IPS-11a (cell line): ENCODE results near the gene KANK4.

Experiments
- H3K4me3 ChIP-seq: one replicate; pipeline ENCODE4 v1.5.1; 2013; ENCODE audit warnings: low read depth, low read length, control low read depth

KANK4 gene

GRCh38 chr1:62318756-62319544 lies at the start of gene KANK4:
Gene KANK4, minus strand, starts transcription at chr1:62319434. Its CDS starts 37,870 bp downstream, at chr1:62281564.
- H3K4me3 ChIP-seq: peak within 1 kb of the TSS; percentile 72

DNA sequence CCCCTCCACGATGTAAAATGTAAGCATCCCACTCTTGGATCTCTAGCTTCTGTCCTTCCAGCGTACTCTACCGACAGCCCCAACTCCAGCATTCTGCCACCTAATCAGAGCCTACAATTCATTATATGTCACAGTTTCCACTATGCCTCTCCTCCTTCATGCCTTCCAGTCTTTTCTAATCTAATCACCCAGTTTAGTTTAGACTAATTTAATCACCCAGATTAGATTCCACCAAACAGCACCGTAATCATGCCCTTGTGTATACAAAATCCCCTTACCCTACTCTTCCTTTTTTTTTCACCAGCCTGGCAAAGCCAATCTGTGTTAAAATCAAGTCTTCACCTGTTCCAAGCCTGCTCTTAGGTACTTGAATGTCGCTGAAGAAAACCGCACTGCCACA lies 49.8 kb upstream of the KANK4 start:
- H3K4me3 ChIP-seq: no peak overlapping the region

DNA sequence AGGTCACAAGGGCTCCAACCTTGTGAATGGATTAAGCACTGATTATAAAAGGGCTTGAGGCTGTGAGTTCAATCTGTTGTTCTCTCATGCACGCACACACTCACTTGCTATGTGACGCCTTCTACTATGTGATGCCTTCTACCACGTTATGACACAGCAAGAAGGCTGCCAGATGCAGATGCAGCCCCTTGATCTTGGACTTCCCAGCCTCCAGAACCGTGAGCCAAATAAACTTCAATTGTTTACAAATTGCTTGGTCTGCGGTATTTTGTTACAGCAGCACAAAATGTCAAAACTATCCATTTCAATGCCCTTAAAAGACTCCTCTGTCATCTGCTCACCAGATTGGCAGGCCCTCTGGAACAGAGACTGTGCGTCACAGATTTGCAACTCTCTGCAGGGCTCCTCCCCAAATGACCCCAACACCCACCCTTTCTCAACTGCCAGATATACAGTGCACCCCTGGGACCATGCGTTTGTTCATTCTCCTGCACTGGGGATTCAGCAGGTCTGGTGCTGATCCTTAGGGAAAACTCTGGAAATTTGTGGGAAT lies 47.8 kb upstream of the KANK4 start:
- H3K4me3 ChIP-seq: no peak overlapping the region

DNA sequence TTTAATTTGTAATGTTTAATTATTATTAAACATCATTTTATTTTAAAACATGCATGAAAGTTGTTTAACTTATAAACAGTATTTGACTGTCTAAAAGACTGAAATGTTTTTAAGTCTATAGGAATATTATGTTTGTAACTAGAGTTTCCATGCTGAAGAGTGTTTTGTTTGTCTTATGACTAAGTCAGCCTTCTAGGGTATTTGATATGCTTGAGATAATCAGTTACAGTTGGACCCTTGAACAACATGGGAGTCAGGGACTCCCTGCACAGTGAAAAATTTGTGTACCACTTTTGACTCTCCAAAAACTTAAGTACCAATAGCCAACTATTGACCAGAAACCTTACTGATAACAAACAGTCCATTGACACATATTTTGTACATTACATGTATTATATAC lies 45.5 kb upstream of the KANK4 start:
- no peak overlapping the region for H3K4me3 ChIP-seq

GRCh38 chr1:62362926-62363325 lies 43.7 kb upstream of the KANK4 start:
- no peak overlapping the region for H3K4me3 ChIP-seq

DNA sequence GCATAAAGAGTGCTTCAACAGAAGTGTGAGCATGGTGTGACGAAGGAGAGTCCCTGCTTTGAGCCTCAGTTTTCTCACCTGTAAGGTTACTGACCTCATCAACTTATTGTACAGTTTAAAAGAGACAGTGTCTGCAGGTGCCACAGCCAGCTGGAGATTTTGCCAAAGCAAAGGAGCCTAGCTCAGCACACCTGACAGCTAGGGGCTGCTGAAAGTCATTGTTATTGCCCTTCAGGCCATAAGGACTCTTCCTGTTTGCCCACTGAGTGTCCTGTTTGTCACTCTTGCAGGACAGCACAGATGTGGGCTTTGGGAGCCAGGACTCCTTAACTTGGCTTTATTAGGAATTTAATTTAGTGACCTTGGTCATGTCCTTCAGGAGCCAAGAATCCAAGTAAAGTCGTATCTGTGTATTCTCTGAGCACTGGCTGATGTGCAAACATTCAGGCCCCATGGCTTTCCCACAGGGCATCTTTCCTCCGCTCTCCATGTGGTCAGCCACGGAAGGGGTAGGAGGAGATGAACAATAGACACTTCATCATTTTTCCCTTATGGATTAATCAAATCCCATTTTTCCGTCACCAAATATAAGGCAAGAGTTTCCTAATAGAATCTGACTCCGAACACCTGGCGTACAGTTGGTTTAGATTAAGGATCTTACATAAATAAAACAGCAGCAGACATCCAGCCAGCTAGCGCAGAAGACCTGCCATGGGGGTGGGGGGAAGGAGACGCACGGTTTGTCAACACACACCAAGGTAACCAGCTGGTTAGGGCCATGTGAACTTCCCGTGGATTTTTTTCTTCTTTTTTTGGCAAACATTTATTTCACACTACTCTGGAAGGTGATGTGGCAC lies 43.1 kb upstream of the KANK4 start:
- no peak overlapping the region for H3K4me3 ChIP-seq

- no peak overlapping the region for H3K4me3 ChIP-seq
Measured at GRCh38 chr1:62361431-62361830, 42.2 kb upstream of the KANK4 start.

- no peak overlapping the region for H3K4me3 ChIP-seq
Measured at GRCh38 chr1:62358665-62359373, 39.6 kb upstream of the KANK4 start.

- H3K4me3 ChIP-seq: no peak overlapping the region
Measured at GRCh38 chr1:62357916-62358315, 38.7 kb upstream of the KANK4 start.

DNA sequence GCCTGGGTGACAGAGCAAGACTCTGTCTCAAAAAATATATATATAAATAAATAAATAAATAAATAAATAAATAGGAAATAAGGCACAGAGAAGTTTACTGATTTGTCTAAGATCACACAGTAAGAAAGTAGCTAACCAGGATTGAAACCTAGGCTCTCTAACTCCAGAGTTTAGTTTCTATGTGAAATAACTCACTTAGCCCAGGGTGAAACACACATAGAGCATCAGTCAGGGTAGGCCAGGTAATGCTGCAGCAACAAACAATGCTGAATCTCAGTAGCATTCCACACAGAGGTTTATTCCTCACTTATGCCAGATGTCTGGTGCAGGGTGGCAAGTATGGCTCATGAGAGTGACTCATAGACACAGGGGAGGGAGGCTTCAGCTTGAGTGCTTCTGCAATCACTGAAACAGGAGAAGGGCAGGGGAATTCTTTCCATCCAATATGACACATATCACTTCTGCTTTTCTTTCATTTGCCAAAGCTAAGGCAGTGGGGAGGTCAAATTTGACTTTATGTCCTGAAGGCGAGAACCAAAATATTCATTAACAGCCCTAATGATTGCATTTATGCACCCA lies 37.1 kb upstream of the KANK4 start:
- H3K4me3 ChIP-seq: no peak overlapping the region

DNA sequence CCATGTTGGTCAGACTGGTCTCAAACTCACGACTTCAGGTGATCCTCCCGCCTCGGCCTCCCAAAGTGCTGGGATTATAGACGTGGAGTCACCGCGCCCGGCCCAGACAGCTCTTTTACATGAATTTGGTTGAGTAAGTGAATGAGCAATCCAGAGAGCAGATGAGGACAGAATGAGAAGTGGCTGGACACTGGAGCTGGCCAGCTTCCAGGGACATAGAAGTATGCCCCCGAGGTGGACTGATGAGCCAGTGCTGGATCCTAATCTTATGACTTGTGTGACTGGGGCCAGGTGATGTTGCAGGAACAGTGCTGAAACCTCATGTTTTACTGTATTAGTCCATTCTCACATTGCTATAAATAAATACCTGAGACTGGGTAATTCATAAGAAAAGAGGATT lies 35.9 kb upstream of the KANK4 start:
- H3K4me3 ChIP-seq: no peak overlapping the region

DNA sequence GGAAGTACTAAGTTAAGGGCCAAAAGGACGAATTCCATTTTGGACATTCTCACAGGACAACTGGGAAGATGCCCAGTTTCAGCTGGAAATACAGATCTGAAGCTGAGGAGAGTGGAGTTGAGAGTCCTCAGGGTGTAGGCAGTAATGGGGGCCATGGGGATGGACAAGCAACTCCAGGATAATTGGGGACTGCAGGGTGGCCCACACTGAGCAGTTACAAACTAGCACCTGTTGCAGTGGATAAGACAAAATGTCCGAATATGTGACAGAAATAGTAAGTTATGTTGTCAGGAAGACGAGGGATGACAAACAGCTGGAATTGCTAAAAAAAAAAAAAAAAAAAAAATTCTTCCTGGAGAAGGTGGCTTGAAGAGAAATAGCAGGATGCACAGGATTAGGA lies 34.6 kb upstream of the KANK4 start:
- H3K4me3 ChIP-seq: no peak overlapping the region

DNA sequence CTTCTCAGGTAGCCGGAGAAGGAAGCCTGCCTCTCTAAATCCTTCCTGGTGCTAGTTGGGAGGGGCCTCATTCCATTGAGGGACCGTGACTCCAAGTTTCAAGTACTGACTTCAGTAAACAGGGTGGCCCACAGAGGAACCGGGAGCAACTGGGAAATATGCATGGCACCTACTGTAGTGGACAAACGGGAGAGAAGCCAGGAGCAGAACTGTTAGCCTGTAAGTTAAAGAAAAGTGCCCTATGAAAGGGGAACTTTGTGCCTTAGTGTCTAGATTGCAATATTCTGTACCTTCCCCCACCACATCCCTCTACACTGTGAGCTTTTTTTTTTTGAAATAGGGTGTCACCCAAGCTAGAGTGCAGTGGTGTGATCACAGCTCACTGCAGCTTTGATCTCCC lies 33.2 kb upstream of the KANK4 start:
- H3K4me3 ChIP-seq: no peak overlapping the region

GRCh38 chr1:62349470-62350233 lies 30.4 kb upstream of the KANK4 start:
- no peak overlapping the region for H3K4me3 ChIP-seq

DNA sequence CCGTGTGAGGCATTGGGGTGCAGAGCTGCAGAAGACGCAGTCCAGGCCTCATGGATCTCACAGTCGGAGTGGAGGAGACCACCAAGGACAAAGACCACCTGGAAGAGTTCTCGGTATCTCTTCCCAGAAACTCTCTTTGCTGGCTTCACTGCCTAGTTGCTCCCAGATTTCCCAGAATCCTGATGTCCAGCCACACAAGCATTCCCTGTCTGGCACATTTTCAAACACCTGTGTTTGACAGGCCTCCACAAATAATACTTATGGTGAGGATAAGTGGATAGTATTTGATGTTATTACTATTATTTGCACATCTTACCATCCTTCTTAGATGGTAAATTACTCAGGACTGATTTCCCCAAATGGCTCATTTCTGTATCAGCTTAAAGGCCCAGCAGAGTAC lies 27.7 kb upstream of the KANK4 start:
- H3K4me3 ChIP-seq: no peak overlapping the region

GRCh38 chr1:62343911-62344310 lies 24.7 kb upstream of the KANK4 start:
- H3K4me3 ChIP-seq: no peak overlapping the region

DNA sequence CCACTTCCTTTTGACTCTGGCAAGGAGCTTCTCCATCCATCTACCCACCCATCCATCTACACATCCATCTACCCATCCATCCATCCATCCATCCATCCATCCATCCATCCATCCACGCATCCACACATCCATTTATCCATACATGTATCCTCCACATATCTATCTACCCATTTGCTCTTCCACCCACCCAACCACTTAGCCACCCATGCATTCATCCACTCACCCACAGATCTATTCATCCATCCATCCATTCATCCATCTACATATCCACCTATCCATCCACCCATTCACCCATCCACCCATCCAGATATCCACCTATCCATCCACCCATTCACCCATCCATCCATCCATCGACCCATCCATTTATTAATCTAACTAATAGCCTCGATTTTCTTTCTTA lies 23.0 kb upstream of the KANK4 start:
- H3K4me3 ChIP-seq: no peak overlapping the region

GRCh38 chr1:62341615-62342014 lies 22.4 kb upstream of the KANK4 start:
- H3K4me3 ChIP-seq: no peak overlapping the region

DNA sequence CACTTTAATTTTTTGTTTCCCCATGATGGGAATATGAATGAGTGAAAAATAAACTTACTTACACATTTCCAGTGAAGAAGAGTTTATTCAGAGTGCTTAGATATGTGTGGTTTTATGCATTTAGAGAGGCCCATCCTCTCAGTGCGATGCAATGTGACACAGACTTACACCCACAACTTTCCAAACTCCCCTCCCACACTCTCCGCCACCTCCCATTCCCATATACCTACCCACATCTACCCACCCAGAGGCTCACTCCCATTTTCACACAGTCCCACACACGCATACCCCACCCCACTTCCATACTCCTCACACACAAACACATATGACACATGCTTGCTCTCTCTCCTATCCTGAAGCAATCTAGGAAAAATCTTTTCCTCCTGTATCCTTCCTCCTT lies 21.9 kb upstream of the KANK4 start:
- H3K4me3 ChIP-seq: no peak overlapping the region
